A549 (cell line): Measurements from ENCODE around the gene SEMA6C. TPM values are rescaled to one million over a fixed set of nuclear protein-coding genes. Genes with fewer than 3 reads are reported as not detected.

Experiments used
- ATAC-seq, 2 experiments: fragments of 200-7000 bp in 1 of 2; fragments of >200 bp in 1 of 2; cut with Nextera tagmentation in 1 of 2; cut with Tn5 transposase in 1 of 2; 3 replicates each; pipeline versions ENCODE4 v1.8.0 to v1.9.1; 2018 to 2020; ENCODE audit warnings: mild to moderate bottlenecking in 1 of 2, moderate library complexity in 1 of 2
- CTCF ChIA-PET: fragments of 300-600 bp; sonication (Branson Sonifier 250); formaldehyde crosslinking; extraction: SDS; loops from one replicate; lab custom pipeline; 2021; ENCODE audit warnings: antibody characterized with exemption, inconsistent platforms; lab: Yijun Ruan, JAX
- POLR2A ChIA-PET: fragments of 350-600 bp; formaldehyde crosslinking; extraction: SDS; loops from one replicate; lab custom pipeline; 2021; ENCODE audit warnings: antibody characterized with exemption, inconsistent platforms; lab: Yijun Ruan, JAX
- DNase-seq, 2 experiments: peaks; one replicate each; pipeline versions ENCODE4 v3.0.0 to v3.0.0-alpha.2; 2011 to 2016; ENCODE audit warnings: low read depth in 1 of 2, low spot score in 1 of 2
- FAIRE-seq: peaks from 2 replicates; lab custom pipeline; 2011; peaks lifted over from hg19 to GRCh38; lab: Jason Lieb, UNC
- H3K27ac ChIP-seq, 2 experiments: fragments of >200 bp; sonication (Bioruptor Twin); formaldehyde crosslinking; 3 replicates each; pipeline ENCODE4 v1.5.1; 2016 to 2017
- H3K4me1 ChIP-seq: fragments of >200 bp; sonication (Bioruptor Twin); formaldehyde crosslinking; 3 replicates; pipeline ENCODE4 v1.6.1; 2016
- H3K4me2 ChIP-seq: fragments of >200 bp; sonication (Bioruptor Twin); formaldehyde crosslinking; 3 replicates; pipeline ENCODE4 v1.6.1; 2016
- H3K4me3 ChIP-seq: fragments of >200 bp; sonication (Bioruptor Twin); formaldehyde crosslinking; 3 replicates; pipeline ENCODE4 v1.5.1; 2016
- H3K9me3 ChIP-seq: fragments of >200 bp; sonication (Bioruptor Twin); formaldehyde crosslinking; 3 replicates; pipeline ENCODE4 v1.6.1; 2016
- ATOH8 ChIP-seq: fragments of 250-450 bp; sonication (Bioruptor Pico); IDR thresholded peaks from 2 replicates; pipeline ENCODE4 v1.5.0; 2020; ENCODE audit warnings: low read depth, mild to moderate bottlenecking, moderate library complexity
- CHD2 ChIP-seq: fragments of 150-350 bp; IDR thresholded peaks from 2 replicates; pipeline ENCODE4 v1.6.1; 2014; ENCODE audit warnings: low read length; ENCODE audit not compliant: partially characterized antibody
- E2F6 ChIP-seq: IDR thresholded peaks from 2 replicates; pipeline ENCODE4 v1.6.1; 2012; ENCODE audit warnings: low read depth, borderline replicate concordance
- EHMT2 ChIP-seq: fragments of 200-600 bp; sonication (generic); IDR thresholded peaks from 2 replicates; pipeline ENCODE4 v1.6.1; 2016; ENCODE audit warnings: antibody characterized with exemption, low read depth, mild to moderate bottlenecking, moderate library complexity
- EP300 ChIP-seq, 2 experiments: fragments of >200 bp; sonication (Bioruptor Twin); formaldehyde crosslinking; IDR thresholded peaks; 2 replicates in 1 of 2; 3 replicates in 1 of 2; pipeline ENCODE4 v1.6.1; 2016 to 2017
- ESRRA ChIP-seq: fragments of 150-350 bp; IDR thresholded peaks from 2 replicates; pipeline ENCODE4 v1.6.1; 2014; ENCODE audit warnings: mild to moderate bottlenecking, low read length, borderline replicate concordance
- FOSB ChIP-seq: fragments of 250-450 bp; sonication (Bioruptor Pico); IDR thresholded peaks from 2 replicates; pipeline ENCODE4 v1.5.0; 2020; ENCODE audit warnings: mild to moderate bottlenecking, moderate library complexity
- HES2 ChIP-seq: fragments of >200 bp; sonication (Bioruptor Twin); formaldehyde crosslinking; IDR thresholded peaks from 2 replicates; pipeline ENCODE4 v1.6.1; 2016
- JUN ChIP-seq, 2 experiments: fragments of >200 bp; sonication (Bioruptor Twin); formaldehyde crosslinking; IDR thresholded peaks; 2 replicates in 1 of 2; 3 replicates in 1 of 2; pipeline ENCODE4 v1.6.1; 2016 to 2017
- MAFK ChIP-seq: fragments of 450-650 bp; IDR thresholded peaks from 2 replicates; pipeline ENCODE4 v1.6.1; 2014; ENCODE audit not compliant: partially characterized antibody
- MAZ ChIP-seq: fragments of 150-350 bp; IDR thresholded peaks from 2 replicates; pipeline ENCODE4 v1.6.1; 2014; ENCODE audit warnings: antibody characterized with exemption, low read depth, low read length, borderline replicate concordance
- NFE2L2 ChIP-seq: fragments of 150-350 bp; conservative IDR thresholded peaks from 2 replicates; pipeline ENCODE4 v1.6.1; 2014; ENCODE audit warnings: low read length
- RARB ChIP-seq: fragments of 250-450 bp; sonication (Bioruptor Pico); IDR thresholded peaks from 2 replicates; pipeline ENCODE4 v1.8.0; 2021; ENCODE audit warnings: mild to moderate bottlenecking, moderate library complexity
- RCOR1 ChIP-seq: fragments of 150-350 bp; IDR thresholded peaks from 2 replicates; pipeline ENCODE4 v1.6.1; 2014; ENCODE audit warnings: antibody characterized with exemption, low read length, low read depth
- SREBF2 ChIP-seq: fragments of 450-650 bp; IDR thresholded peaks from 2 replicates; pipeline ENCODE4 v1.6.1; 2014; ENCODE audit warnings: mild to moderate bottlenecking, moderate library complexity
- TP53 ChIP-seq: fragments of 250-450 bp; sonication (Bioruptor Pico); IDR thresholded peaks from 2 replicates; pipeline ENCODE4 v1.5.0; 2021; ENCODE audit warnings: mild to moderate bottlenecking, moderate library complexity
- ZFP36 ChIP-seq: fragments of 450-650 bp; IDR thresholded peaks from 2 replicates; pipeline ENCODE4 v1.6.1; 2014; ENCODE audit warnings: borderline replicate concordance; ENCODE audit not compliant: partially characterized antibody
- WGBS: methylation state at CpG from one replicate; pipeline ENCODE4 v1.1.6; 2017; ENCODE audit errors: missing lambda C conversion rate; 5-methylcytosine and 5-hydroxymethylcytosine counted together
- polyA plus RNA-seq, 4 experiments: library from polyadenylated mRNA; depleted of rRNA in 3 of 4; stranded (reverse); fragments of >200 nt; fragmentation: RNase III in 1 of 4; extraction: RNeasy Plus Mini Kit Qiagen cat#74134 plus additional on column Dnase treatment in 1 of 4; gene quantifications; 2 replicates in 3 of 4; 3 replicates in 1 of 4; pipeline ENCODE4 v1.2.3, GENCODE V29; 2011 to 2017

Gene SEMA6C
- polyA plus RNA-seq, 2 of the 4 experiments (the other 2 are of a cell fraction) = 1.3 to 1.6 TPM

- no peak for TF ChIP-seq EP300 (IDR thresholded peaks at IDR 0.05)
- no peak for TF ChIP-seq CHD2
- TF ChIP-seq SREBF2 = no peak
- TF ChIP-seq NFE2L2 = peak; percentile 54
- TF ChIP-seq RARB (CRISPR knock-in tag) = no peak
- TF ChIP-seq RCOR1 = no peak
- TF ChIP-seq EHMT2 = no peak
- no peak for TF ChIP-seq ESRRA
- TF ChIP-seq MAZ = no peak
- no peak for TF ChIP-seq E2F6
- no peak for TF ChIP-seq ZFP36
- no peak for TF ChIP-seq ATOH8
- no peak for TF ChIP-seq JUN (IDR thresholded peaks at IDR 0.05)
- no peak for TF ChIP-seq HES2
- TF ChIP-seq TP53 (CRISPR knock-in tag) = no peak
- TF ChIP-seq MAFK = peak; percentile 86
- no peak for TF ChIP-seq FOSB (CRISPR knock-in tag)
- TF ChIP-seq, all 56 proteins: peak for 2
- POLR2A ChIA-PET = no interaction called here
- peak overlapping the region; percentile 31; the same call in 1 of the 3 replicates for H3K4me2 ChIP-seq
- H3K4me3 ChIP-seq = no peak overlapping the region
- H3K4me1 ChIP-seq = peaks cover 9% of the 10 kb centered on the region
- WGBS = 61% methylated on average over 4 of the region's 4 CpGs
- no peak for DNase-seq
- CTCF ChIA-PET = interaction anchor here (0.7 to 4.8 kb wide), 8 partner anchors 11 to 71 kb away, joined by 3 to 29 read pairs (median 4); partner anchors contain the start of genes CDC42SE1, GABPB2 and TNFAIP8L2
- no peaks in the 10 kb centered on the region for H3K9me3 ChIP-seq
- peak in 1 of 2 experiments; percentile 64; a peak in 3 of 6 replicates for ATAC-seq
- FAIRE-seq = no peak
- peak overlapping the region; percentile 44 to 71 for H3K27ac ChIP-seq
Observed at GRCh38 chr1:151085953-151086559, 60.4 kb downstream of the SEMA6C start.

Other genes starting within 250 kb of the SEMA6C start
- 48.8 and 56.9 TPM in 2 replicates for gene SETDB1, start 220.3 kb downstream of the SEMA6C start, polyA plus RNA-seq (2011; rRNA removed)
- gene SETDB1, start 220.3 kb downstream of the SEMA6C start, polyA plus RNA-seq (2017; fragmentation: RNase III; extraction: RNeasy Plus Mini Kit Qiagen cat#74134 plus additional on column Dnase treatment) = 25.1 to 27.6 TPM (median 25.2 TPM) in 3 replicates
- gene CERS2, start 171.8 kb downstream of the SEMA6C start, polyA plus RNA-seq (2011; rRNA removed) = 356 and 395 TPM in 2 replicates
- gene CERS2, start 171.8 kb downstream of the SEMA6C start, polyA plus RNA-seq (2017; fragmentation: RNase III; extraction: RNeasy Plus Mini Kit Qiagen cat#74134 plus additional on column Dnase treatment) = 183 to 196 TPM (median 196 TPM) in 3 replicates
- 2.2 and 3.3 TPM in 2 replicates for gene ANXA9, start 164.3 kb downstream of the SEMA6C start, polyA plus RNA-seq (2011; rRNA removed)
- gene ANXA9, start 164.3 kb downstream of the SEMA6C start, polyA plus RNA-seq (2017; fragmentation: RNase III; extraction: RNeasy Plus Mini Kit Qiagen cat#74134 plus additional on column Dnase treatment) = 1.5 to 2.1 TPM (median 1.7 TPM) in 3 replicates
- 5.2 and 7.9 TPM in 2 replicates for gene MINDY1, start 139.7 kb downstream of the SEMA6C start, polyA plus RNA-seq (2011; rRNA removed)
- gene MINDY1, start 139.7 kb downstream of the SEMA6C start, polyA plus RNA-seq (2017; fragmentation: RNase III; extraction: RNeasy Plus Mini Kit Qiagen cat#74134 plus additional on column Dnase treatment) = 4.0 to 4.8 TPM (median 4.8 TPM) in 3 replicates
- gene PRUNE1, start 138.2 kb downstream of the SEMA6C start, polyA plus RNA-seq (2011; rRNA removed) = 27.0 and 27.5 TPM in 2 replicates
- gene PRUNE1, start 138.2 kb downstream of the SEMA6C start, polyA plus RNA-seq (2017; fragmentation: RNase III; extraction: RNeasy Plus Mini Kit Qiagen cat#74134 plus additional on column Dnase treatment) = 11.1 to 11.9 TPM (median 11.1 TPM) in 3 replicates
- 0.30 and 0.38 TPM in 2 replicates for gene BNIPL, start 110.0 kb downstream of the SEMA6C start, polyA plus RNA-seq (2011; rRNA removed)
- 0.22 to 0.51 TPM (median 0.28 TPM) in 3 replicates for gene BNIPL, start 110.0 kb downstream of the SEMA6C start, polyA plus RNA-seq (2017; fragmentation: RNase III; extraction: RNeasy Plus Mini Kit Qiagen cat#74134 plus additional on column Dnase treatment)
- gene C1orf56, start 98.9 kb downstream of the SEMA6C start, polyA plus RNA-seq (2011; rRNA removed) = 2.9 and 3.3 TPM in 2 replicates
- gene C1orf56, start 98.9 kb downstream of the SEMA6C start, polyA plus RNA-seq (2017; fragmentation: RNase III; extraction: RNeasy Plus Mini Kit Qiagen cat#74134 plus additional on column Dnase treatment) = 5.1 to 6.8 TPM (median 6.6 TPM) in 3 replicates
- gene CDC42SE1, start 87.0 kb downstream of the SEMA6C start, polyA plus RNA-seq (2011; rRNA removed) = 78.1 and 83.1 TPM in 2 replicates
- 50.6 to 54.7 TPM (median 52.0 TPM) in 3 replicates for gene CDC42SE1, start 87.0 kb downstream of the SEMA6C start, polyA plus RNA-seq (2017; fragmentation: RNase III; extraction: RNeasy Plus Mini Kit Qiagen cat#74134 plus additional on column Dnase treatment)
- gene MLLT11, start 86.2 kb downstream of the SEMA6C start, polyA plus RNA-seq (2011; rRNA removed) = 33.7 and 35.3 TPM in 2 replicates
- 26.0 to 28.2 TPM (median 26.5 TPM) in 3 replicates for gene MLLT11, start 86.2 kb downstream of the SEMA6C start, polyA plus RNA-seq (2017; fragmentation: RNase III; extraction: RNeasy Plus Mini Kit Qiagen cat#74134 plus additional on column Dnase treatment)
- gene GABPB2, start 75.9 kb downstream of the SEMA6C start, polyA plus RNA-seq (2011; rRNA removed) = 9.9 and 10.8 TPM in 2 replicates
- 2.4 to 3.9 TPM (median 3.3 TPM) in 3 replicates for gene GABPB2, start 75.9 kb downstream of the SEMA6C start, polyA plus RNA-seq (2017; fragmentation: RNase III; extraction: RNeasy Plus Mini Kit Qiagen cat#74134 plus additional on column Dnase treatment)
- gene TNFAIP8L2, start 10.0 kb upstream of the SEMA6C start, polyA plus RNA-seq (2011; rRNA removed) = not detected in 2 replicates
- not detected in 3 replicates for gene TNFAIP8L2, start 10.0 kb upstream of the SEMA6C start, polyA plus RNA-seq (2017; fragmentation: RNase III; extraction: RNeasy Plus Mini Kit Qiagen cat#74134 plus additional on column Dnase treatment)
- gene LYSMD1, start 19.3 kb upstream of the SEMA6C start, polyA plus RNA-seq (2011; rRNA removed) = 10.5 and 11.6 TPM in 2 replicates
- gene LYSMD1, start 19.3 kb upstream of the SEMA6C start, polyA plus RNA-seq (2017; fragmentation: RNase III; extraction: RNeasy Plus Mini Kit Qiagen cat#74134 plus additional on column Dnase treatment) = 7.0 to 7.3 TPM (median 7.3 TPM) in 3 replicates
- gene SCNM1, start 19.5 kb upstream of the SEMA6C start, polyA plus RNA-seq (2011; rRNA removed) = 27.9 and 29.3 TPM in 2 replicates
- gene SCNM1, start 19.5 kb upstream of the SEMA6C start, polyA plus RNA-seq (2017; fragmentation: RNase III; extraction: RNeasy Plus Mini Kit Qiagen cat#74134 plus additional on column Dnase treatment) = 29.5 to 31.7 TPM (median 30.9 TPM) in 3 replicates
- 0.30 TPM in 1 of 2 replicates, not detected in the other for gene TMOD4, start 29.4 kb upstream of the SEMA6C start, polyA plus RNA-seq (2011; rRNA removed)
- 0.29 to 0.49 TPM in 2 of 3 replicates, not detected in the other for gene TMOD4, start 29.4 kb upstream of the SEMA6C start, polyA plus RNA-seq (2017; fragmentation: RNase III; extraction: RNeasy Plus Mini Kit Qiagen cat#74134 plus additional on column Dnase treatment)
- gene VPS72, start 43.6 kb upstream of the SEMA6C start, polyA plus RNA-seq (2011; rRNA removed) = 64.4 and 81.2 TPM in 2 replicates
- 49.7 to 50.8 TPM (median 49.8 TPM) in 3 replicates for gene VPS72, start 43.6 kb upstream of the SEMA6C start, polyA plus RNA-seq (2017; fragmentation: RNase III; extraction: RNeasy Plus Mini Kit Qiagen cat#74134 plus additional on column Dnase treatment)
- gene PIP5K1A, start 51.9 kb upstream of the SEMA6C start, polyA plus RNA-seq (2011; rRNA removed) = 129 and 183 TPM in 2 replicates
- 46.8 to 50.0 TPM (median 49.4 TPM) in 3 replicates for gene PIP5K1A, start 51.9 kb upstream of the SEMA6C start, polyA plus RNA-seq (2017; fragmentation: RNase III; extraction: RNeasy Plus Mini Kit Qiagen cat#74134 plus additional on column Dnase treatment)
- gene PSMD4, start 108.1 kb upstream of the SEMA6C start, polyA plus RNA-seq (2011; rRNA removed) = 241 and 265 TPM in 2 replicates
- gene PSMD4, start 108.1 kb upstream of the SEMA6C start, polyA plus RNA-seq (2017; fragmentation: RNase III; extraction: RNeasy Plus Mini Kit Qiagen cat#74134 plus additional on column Dnase treatment) = 207 to 218 TPM (median 210 TPM) in 3 replicates
- gene ZNF687, start 135.7 kb upstream of the SEMA6C start, polyA plus RNA-seq (2011; rRNA removed) = 14.0 and 14.3 TPM in 2 replicates
- 16.3 to 18.4 TPM (median 17.5 TPM) in 3 replicates for gene ZNF687, start 135.7 kb upstream of the SEMA6C start, polyA plus RNA-seq (2017; fragmentation: RNase III; extraction: RNeasy Plus Mini Kit Qiagen cat#74134 plus additional on column Dnase treatment)
- gene PI4KB, start 180.8 kb upstream of the SEMA6C start, polyA plus RNA-seq (2011; rRNA removed) = 34.4 and 37.7 TPM in 2 replicates
- gene PI4KB, start 180.8 kb upstream of the SEMA6C start, polyA plus RNA-seq (2017; fragmentation: RNase III; extraction: RNeasy Plus Mini Kit Qiagen cat#74134 plus additional on column Dnase treatment) = 26.3 to 27.6 TPM (median 26.8 TPM) in 3 replicates
- 55.9 and 70.0 TPM in 2 replicates for gene RFX5, start 200.6 kb upstream of the SEMA6C start, polyA plus RNA-seq (2011; rRNA removed)
- 49.7 to 60.1 TPM (median 59.2 TPM) in 3 replicates for gene RFX5, start 200.6 kb upstream of the SEMA6C start, polyA plus RNA-seq (2017; fragmentation: RNase III; extraction: RNeasy Plus Mini Kit Qiagen cat#74134 plus additional on column Dnase treatment)
- 28.6 and 35.4 TPM in 2 replicates for gene SELENBP1, start 226.1 kb upstream of the SEMA6C start, polyA plus RNA-seq (2011; rRNA removed)
- gene SELENBP1, start 226.1 kb upstream of the SEMA6C start, polyA plus RNA-seq (2017; fragmentation: RNase III; extraction: RNeasy Plus Mini Kit Qiagen cat#74134 plus additional on column Dnase treatment) = 9.0 to 12.8 TPM (median 12.6 TPM) in 3 replicates